Liver (tissue), 2 donors: ENCODE results near the gene ZCWPW1.

ENCODE experiments used
- REST ChIP-seq: IDR thresholded peaks from 2 replicates; pipeline ENCODE4 v1.6.1; 2016; ENCODE audit warnings: antibody characterized with exemption, mild to moderate bottlenecking
- TF ChIP-seq, protein P1 (sequence below): fragments of 150-350 bp; IDR thresholded peaks from 2 replicates; pipeline ENCODE4 v1.5.1; 2017; ENCODE audit warnings: improper control_type of control experiment, low read depth, low read length; ENCODE audit not compliant: missing input control
- donor health status: healthy.

GRCh38 chr7:100415448-100415847, 13.1 kb downstream of the ZCWPW1 start:
- TF ChIP-seq, protein P1, sequence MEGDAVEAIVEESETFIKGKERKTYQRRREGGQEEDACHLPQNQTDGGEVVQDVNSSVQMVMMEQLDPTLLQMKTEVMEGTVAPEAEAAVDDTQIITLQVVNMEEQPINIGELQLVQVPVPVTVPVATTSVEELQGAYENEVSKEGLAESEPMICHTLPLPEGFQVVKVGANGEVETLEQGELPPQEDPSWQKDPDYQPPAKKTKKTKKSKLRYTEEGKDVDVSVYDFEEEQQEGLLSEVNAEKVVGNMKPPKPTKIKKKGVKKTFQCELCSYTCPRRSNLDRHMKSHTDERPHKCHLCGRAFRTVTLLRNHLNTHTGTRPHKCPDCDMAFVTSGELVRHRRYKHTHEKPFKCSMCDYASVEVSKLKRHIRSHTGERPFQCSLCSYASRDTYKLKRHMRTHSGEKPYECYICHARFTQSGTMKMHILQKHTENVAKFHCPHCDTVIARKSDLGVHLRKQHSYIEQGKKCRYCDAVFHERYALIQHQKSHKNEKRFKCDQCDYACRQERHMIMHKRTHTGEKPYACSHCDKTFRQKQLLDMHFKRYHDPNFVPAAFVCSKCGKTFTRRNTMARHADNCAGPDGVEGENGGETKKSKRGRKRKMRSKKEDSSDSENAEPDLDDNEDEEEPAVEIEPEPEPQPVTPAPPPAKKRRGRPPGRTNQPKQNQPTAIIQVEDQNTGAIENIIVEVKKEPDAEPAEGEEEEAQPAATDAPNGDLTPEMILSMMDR: no peak
- no peak for TF ChIP-seq REST
